Epithelial cell of esophagus (primary cell): ENCODE results near the gene GIMAP5.
A peak's percentile ranks its signal among the peaks of the same experiment; 100 is the strongest.

Source experiments
- DNase-seq: peaks from one replicate; pipeline ENCODE4 v3.0.0; 2010; ENCODE audit warnings: low read depth
- H3K4me3 ChIP-seq: 2 replicates; pipeline ENCODE4 v1.5.1; 2011; ENCODE audit warnings: mild to moderate bottlenecking, low read length, control low read depth
- TF ChIP-seq, protein P1 (sequence below): IDR thresholded peaks from 2 replicates; pipeline ENCODE4 v1.5.1; 2011; ENCODE audit warnings: low read depth, mild to moderate bottlenecking, low read length, control low read depth, inconsistent platforms; ENCODE audit not compliant: insufficient read depth; ENCODE audit errors: missing control alignments

The GIMAP5 gene

DNA sequence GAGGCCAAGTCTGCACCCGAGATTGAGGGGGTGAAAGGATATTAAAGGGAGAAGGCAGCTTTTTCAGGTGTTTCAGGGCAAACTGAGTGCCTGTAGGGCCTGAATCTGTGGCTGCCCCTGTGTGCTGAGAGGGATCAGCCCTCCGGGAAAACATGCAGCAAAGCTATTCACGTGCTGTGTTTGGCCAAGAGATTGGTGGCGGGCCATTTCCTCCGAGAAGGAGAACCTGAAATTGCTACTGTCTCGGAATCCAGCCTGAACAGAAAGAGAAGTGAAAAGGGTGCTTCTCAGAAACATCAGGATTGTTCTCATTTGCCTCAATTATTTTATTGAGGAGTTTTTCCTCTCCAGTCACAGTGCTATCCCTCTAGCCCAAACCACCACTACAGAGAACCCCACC, 16.0 kb downstream of the GIMAP5 start:
- DNase-seq: no peak
- TF ChIP-seq, protein P1, sequence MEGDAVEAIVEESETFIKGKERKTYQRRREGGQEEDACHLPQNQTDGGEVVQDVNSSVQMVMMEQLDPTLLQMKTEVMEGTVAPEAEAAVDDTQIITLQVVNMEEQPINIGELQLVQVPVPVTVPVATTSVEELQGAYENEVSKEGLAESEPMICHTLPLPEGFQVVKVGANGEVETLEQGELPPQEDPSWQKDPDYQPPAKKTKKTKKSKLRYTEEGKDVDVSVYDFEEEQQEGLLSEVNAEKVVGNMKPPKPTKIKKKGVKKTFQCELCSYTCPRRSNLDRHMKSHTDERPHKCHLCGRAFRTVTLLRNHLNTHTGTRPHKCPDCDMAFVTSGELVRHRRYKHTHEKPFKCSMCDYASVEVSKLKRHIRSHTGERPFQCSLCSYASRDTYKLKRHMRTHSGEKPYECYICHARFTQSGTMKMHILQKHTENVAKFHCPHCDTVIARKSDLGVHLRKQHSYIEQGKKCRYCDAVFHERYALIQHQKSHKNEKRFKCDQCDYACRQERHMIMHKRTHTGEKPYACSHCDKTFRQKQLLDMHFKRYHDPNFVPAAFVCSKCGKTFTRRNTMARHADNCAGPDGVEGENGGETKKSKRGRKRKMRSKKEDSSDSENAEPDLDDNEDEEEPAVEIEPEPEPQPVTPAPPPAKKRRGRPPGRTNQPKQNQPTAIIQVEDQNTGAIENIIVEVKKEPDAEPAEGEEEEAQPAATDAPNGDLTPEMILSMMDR: no peak

DNA sequence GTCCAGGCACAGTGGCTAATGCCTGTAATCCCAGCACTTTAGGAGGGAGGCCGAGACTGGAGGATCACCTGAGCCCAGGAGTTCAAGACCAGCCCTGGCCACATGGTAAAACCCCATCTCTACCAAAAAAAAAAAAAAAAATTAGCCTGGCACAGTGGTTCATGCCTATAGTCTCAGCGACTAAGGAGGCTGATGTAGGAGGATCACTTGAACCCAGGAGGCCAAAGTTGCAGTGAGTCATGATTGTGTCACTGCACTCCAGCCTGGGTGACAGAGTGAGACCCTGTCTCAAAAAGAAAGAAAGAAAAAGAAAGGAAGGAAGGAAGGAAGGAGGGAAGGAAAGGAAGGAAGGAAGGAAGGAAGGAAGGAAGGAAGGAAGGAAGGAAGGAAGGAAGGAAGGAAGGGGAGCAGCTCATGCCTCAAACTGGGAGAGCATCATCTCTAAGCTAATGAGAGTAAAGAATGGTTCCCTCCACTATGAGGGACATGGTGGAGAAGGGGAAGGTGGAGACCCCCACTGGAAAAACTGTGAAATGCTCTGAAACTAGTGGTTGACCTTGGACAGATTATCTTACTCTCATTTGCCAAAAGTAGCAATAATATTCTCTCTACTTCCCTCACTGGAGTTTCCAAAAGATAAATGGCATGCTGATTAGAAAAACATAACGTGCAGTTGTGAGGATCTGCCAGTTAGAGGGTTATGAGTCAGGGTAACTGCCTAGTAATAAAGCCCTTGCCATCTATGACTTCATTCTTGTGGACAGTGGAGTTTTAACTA, 16.8 kb downstream of the GIMAP5 start:
- H3K4me3 ChIP-seq: no peak overlapping the region
- TF ChIP-seq, protein P1: no peak
- DNase-seq: peak; percentile 5

More for the DNA sequence above, 16.0 kb downstream of the GIMAP5 start:
- no peak overlapping the region for H3K4me3 ChIP-seq

DNA sequence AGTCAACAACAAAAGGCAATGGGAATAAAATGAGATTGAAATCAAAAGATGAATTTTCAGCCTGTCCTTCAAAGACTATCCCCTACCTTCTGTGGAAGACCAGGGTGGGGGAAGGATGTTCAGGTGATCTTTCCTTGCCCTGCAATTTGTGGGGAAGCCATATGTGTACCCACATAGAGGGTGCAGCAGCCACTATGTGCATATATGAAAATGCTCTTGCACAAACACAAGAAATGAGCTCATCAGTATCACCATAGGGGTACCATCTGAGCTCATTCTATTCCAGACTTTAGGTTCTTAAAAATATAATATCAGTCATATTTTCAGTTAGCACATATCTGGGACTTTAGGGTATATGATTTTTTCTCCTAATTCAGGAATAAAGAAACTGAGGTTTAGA, 17.7 kb downstream of the GIMAP5 start:
- TF ChIP-seq, protein P1: no peak
- no peak overlapping the region for H3K4me3 ChIP-seq
- DNase-seq: no peak

DNA sequence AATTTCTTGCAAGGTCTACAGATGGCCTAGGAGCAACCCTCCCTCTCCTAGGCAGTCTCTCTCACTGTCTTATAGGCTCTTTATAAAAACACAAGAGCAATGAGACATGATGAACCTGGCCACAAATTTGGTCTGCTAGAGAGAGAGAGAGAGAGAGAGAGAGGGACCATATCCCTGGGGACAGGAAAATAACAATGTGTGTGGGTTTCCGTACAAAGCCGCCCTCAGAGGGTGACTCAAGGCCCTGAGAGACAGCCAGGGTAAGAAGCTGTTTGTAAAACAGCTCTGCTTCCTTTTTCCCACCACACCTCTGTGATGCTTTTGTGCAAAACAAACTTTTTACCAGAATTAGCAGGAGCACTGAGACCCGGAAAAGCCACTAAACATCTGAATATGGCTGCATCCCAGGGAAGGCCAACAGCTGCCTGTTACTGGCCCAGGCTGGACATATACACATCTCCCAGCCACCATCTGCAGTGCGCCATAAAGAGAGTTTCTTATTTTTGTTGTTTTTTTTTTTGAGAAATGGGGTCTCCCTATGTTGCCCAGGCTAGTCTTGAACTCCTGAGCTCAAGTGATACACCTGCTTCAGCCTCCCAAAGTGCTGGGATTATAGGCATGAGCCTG, 18.4 kb downstream of the GIMAP5 start:
- no peak for DNase-seq
- no peak overlapping the region for H3K4me3 ChIP-seq
- TF ChIP-seq, protein P1: no peak

DNA sequence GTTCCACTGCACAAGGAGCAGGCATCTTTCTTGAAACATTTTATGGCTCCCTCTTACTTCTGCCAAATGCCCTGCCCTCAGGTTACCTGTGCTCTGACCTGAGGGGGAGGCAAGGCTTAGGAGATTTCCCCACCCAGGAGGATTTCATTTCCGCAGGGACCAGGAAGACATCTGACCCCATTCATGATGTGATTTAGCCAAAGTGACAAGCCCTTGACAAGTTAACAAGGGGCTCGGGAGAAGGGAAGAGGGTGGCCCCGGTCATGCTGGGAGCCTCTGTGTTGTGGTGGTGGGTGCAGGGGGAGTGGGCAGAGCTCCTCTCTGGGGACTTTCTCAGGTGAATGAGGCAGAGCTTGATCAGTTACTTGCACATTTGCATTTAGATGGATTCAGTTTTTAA, 18.9 kb downstream of the GIMAP5 start:
- TF ChIP-seq, protein P1: no peak
- no peak for DNase-seq
- no peak overlapping the region for H3K4me3 ChIP-seq

DNA sequence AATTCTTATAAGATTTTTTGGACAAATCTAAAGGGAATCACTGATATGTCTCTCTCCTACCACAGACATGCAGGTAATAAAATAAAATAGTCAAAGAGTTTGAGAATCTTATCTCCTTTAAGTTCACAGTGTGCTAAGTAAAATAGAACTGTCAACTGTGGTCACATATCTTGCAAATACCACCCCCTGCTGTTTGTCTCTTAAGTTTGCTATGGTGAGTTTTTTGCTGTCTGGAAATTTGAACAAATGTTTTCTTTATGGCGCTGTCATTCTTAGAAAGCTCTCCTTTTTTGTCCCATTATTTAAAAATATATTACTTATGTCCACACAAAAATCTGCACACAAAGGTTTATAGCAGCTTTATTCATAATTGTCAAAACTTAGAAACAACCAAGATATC, 19.6 kb downstream of the GIMAP5 start:
- TF ChIP-seq, protein P1: no peak
- H3K4me3 ChIP-seq: no peak overlapping the region
- peak; percentile 34 for DNase-seq

DNA sequence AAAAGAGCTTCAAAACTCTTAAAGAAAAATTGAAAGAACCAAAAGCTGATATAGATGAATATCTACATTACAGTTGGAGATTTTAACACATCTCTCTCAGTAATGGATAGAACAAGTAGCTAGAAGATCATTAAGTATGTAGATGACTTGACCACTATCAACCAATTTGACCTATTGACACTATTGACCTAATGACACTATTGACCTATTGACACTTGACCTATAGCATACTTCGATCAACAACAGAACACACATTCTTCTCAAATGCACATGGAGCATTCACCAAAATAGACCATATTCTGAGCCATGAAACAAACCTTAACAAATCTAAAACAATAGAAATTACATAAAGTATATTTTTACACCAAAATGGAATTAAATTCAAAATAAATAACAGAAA, 22.3 kb downstream of the GIMAP5 start:
- TF ChIP-seq, protein P1: no peak
- DNase-seq: no peak
- no peak overlapping the region for H3K4me3 ChIP-seq
